Heart left ventricle (tissue), 13 donors: ENCODE measurements around the gene ASPA.

Experiments
- CTCF ChIP-seq, 12 donors: fragments of 200-600 bp; sonication (generic) in 4 of 12; IDR thresholded peaks; one replicate each; pipeline versions ENCODE4 v1.5.0 to v1.8.0; 2018 to 2022; ENCODE audit warnings: antibody characterized with exemption in 12 of 12, mild to moderate bottlenecking in 5 of 12
- POLR2A ChIP-seq, 2 donors: fragments of 450-650 bp; IDR thresholded peaks; one replicate each; pipeline ENCODE4 v1.6.1; 2017; ENCODE audit warnings: antibody characterized with exemption in 2 of 2, mild to moderate bottlenecking in 2 of 2, moderate library complexity in 2 of 2
- donor health status: ischemic (EF 13 %, LVEDD 7.1; RV severe dilation, severe dysfunction).
- donor health status: DM: no; HTN: yes; CAD: no.
- donor health status: DM: no; HTN: no; CAD: no.
- donor health status: ischemic (EF 25% LVEDD 6.9; RV normal size, moderate dysfunction).
- donor health status: ischemic (EF 25% LVEDD 5.7; RV mildly dilated, moderate dysfunction).
- donor health status: ischemic (EF 35%, LVEDD 5.7; RV mildly dilated, moderate dysfunction).
- donor health status: nonischemic (EF 11% LVEDD 7.7; RV severe dilation, severe dysfunction).
- donor health status: DM: yes; HTN: yes; CAD: no.
- donor health status: PGD.
- donor health status: ischemic (EF 29% LVEDD 5.4; RV normal size, mild dysfunction).
- donor health status: nonischemic (EF 23%, LVEDD 6.1; RV moderate dilation, normal function).

DNA sequence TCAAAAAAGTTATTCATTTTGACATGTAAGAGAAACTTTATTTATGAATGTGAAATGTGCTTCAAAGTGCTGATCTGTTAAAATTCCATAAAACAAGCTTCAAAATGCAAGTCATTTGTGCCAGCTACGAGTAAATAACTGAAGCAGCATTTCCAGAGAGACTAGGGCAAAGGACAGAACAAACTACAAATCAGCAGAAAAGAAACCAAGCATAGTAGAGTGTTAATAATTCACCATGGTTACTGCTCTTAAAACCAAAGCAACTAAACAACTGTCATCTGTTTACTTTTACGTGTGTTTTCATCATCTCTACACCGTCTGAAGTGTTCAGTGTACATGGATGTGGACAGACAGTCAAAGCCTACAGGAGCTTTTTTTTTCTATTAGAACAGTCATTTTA, 1.6 kb upstream of the ASPA start:
- TF ChIP-seq CTCF (IDR thresholded peaks at IDR 0.05) (no peak), POLR2A (IDR thresholded peaks at IDR 0.05) (no peak)
